Effector CD4-positive, alpha-beta T cell (primary cell): ENCODE results near the gene PRRC2B.

ENCODE experiments used
- DNase-seq: peaks from one replicate; pipeline ENCODE4 v3.0.0-alpha.2; 2020

PRRC2B gene

GRCh38 chr9:131410044-131410491 is 16.2 kb downstream of the PRRC2B start:
- peak; percentile 16 for DNase-seq

GRCh38 chr9:131411719-131412681 is 18.1 kb downstream of the PRRC2B start:
- no peak for DNase-seq

- DNase-seq: no peak
These were observed 22.6 kb downstream of the PRRC2B start for GRCh38 chr9:131416509-131416908.

GRCh38 chr9:131417264-131418142 is 23.6 kb downstream of the PRRC2B start:
- DNase-seq: no peak

GRCh38 chr9:131418143-131419025 is 24.5 kb downstream of the PRRC2B start:
- DNase-seq: no peak

GRCh38 chr9:131419026-131419614 is 25.2 kb downstream of the PRRC2B start:
- no peak for DNase-seq

- no peak for DNase-seq
These were observed 25.8 kb downstream of the PRRC2B start for GRCh38 chr9:131419716-131420115.

- DNase-seq: no peak
These were observed 27.2 kb downstream of the PRRC2B start for GRCh38 chr9:131420980-131421624.

- no peak for DNase-seq
These were observed 27.8 kb downstream of the PRRC2B start for GRCh38 chr9:131421691-131422090.

- DNase-seq: no peak
These were observed 28.4 kb downstream of the PRRC2B start for GRCh38 chr9:131422241-131422792.

GRCh38 chr9:131423171-131423581 is 29.3 kb downstream of the PRRC2B start:
- no peak for DNase-seq

GRCh38 chr9:131426545-131426944 is 32.7 kb downstream of the PRRC2B start:
- no peak for DNase-seq

GRCh38 chr9:131429121-131430012 is 35.5 kb downstream of the PRRC2B start:
- DNase-seq: no peak

- no peak for DNase-seq
These were observed 38.2 kb downstream of the PRRC2B start for GRCh38 chr9:131432050-131432449.

- no peak for DNase-seq
These were observed 38.9 kb downstream of the PRRC2B start for GRCh38 chr9:131432597-131433301.

- DNase-seq: no peak
These were observed 39.5 kb downstream of the PRRC2B start for GRCh38 chr9:131433302-131433854.

GRCh38 chr9:131434673-131435072 is 40.8 kb downstream of the PRRC2B start:
- DNase-seq: no peak

- no peak for DNase-seq
These were observed 42.5 kb downstream of the PRRC2B start for GRCh38 chr9:131436376-131436775.

GRCh38 chr9:131436865-131437271 is 43.0 kb downstream of the PRRC2B start:
- DNase-seq: no peak
